ENCODE results near the gene PAK5. TPM values are rescaled to one million over a fixed set of nuclear protein-coding genes. Genes with fewer than 3 reads are reported as not detected.

PAK5 gene
- total and polyA plus RNA-seq, 2 donors (not counting 1 experiment from before 2014, with no cell fraction given): not detected

DNA sequence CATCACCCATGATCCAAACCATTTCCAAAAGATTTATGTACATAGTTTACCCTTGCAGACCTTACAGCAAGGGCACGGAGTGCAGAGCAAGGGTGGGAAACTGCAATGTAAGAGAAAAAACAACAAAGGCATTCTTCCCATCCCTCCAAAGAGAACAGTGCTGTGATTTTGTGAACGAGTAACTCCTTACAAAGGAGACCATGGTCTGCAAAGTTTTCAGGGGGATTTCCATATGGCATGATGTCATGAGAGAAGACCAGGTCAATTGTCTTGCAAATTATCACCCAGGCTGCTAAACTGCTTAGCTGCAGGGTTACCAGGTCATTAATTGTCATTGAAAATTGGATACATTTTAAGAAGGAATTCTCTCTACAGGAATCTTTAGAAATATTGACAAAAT lies 266.2 kb downstream of the PAK5 start:
- Histone ChIP-seq H3K9me3 (ENCODE audit: control insufficient read depth, insufficient read depth, low read depth, low read length) (no peaks in the 10 kb centered on the region), H4K20me1 (ENCODE audit: control insufficient read depth, extremely low read depth, insufficient read depth, low read length) (no peaks in the 10 kb centered on the region), H2AFZ (ENCODE audit: low read length) (no peak overlapping the region), H3K9ac (ENCODE audit: insufficient read depth, low read length) (no peak overlapping the region), H3K27me3 (ENCODE audit: control insufficient read depth, insufficient read depth, low read length) (peaks cover 11% of the 10 kb centered on the region), H3K4me1 (ENCODE audit: control insufficient read depth, extremely low read depth, insufficient read depth, low read length) (no peaks in the 10 kb centered on the region), H3K79me2 (ENCODE audit: control insufficient read depth, insufficient read depth, low read length) (no peaks in the 10 kb centered on the region), H3K4me3 (replicated peaks in 1 of 4; ENCODE audit: control extremely low read depth in 1 of 4, insufficient read depth in 1 of 4, low read depth in 3 of 4, low read length in 4 of 4) (no peak overlapping the region), H3K27ac (ENCODE audit: insufficient read depth, low read length) (no peak overlapping the region), H3K4me2 (ENCODE audit: extremely low read depth, insufficient read depth, low read length) (no peak overlapping the region), H3K36me3 (ENCODE audit: control insufficient read depth, insufficient read depth, low read length) (no peaks in the 10 kb centered on the region)
- TF ChIP-seq EZH2 (IDR thresholded peaks at IDR 0.05; ENCODE audit: low read length, missing control alignments): no peak
- TF ChIP-seq, protein P1, sequence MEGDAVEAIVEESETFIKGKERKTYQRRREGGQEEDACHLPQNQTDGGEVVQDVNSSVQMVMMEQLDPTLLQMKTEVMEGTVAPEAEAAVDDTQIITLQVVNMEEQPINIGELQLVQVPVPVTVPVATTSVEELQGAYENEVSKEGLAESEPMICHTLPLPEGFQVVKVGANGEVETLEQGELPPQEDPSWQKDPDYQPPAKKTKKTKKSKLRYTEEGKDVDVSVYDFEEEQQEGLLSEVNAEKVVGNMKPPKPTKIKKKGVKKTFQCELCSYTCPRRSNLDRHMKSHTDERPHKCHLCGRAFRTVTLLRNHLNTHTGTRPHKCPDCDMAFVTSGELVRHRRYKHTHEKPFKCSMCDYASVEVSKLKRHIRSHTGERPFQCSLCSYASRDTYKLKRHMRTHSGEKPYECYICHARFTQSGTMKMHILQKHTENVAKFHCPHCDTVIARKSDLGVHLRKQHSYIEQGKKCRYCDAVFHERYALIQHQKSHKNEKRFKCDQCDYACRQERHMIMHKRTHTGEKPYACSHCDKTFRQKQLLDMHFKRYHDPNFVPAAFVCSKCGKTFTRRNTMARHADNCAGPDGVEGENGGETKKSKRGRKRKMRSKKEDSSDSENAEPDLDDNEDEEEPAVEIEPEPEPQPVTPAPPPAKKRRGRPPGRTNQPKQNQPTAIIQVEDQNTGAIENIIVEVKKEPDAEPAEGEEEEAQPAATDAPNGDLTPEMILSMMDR (conservative IDR thresholded peaks at IDR 0.05 in 1 of 2, IDR thresholded peaks at IDR 0.05 in 1 of 2; ENCODE audit: low read depth in 1 of 2, low read length in 2 of 2): no peak
- DNase-seq (ENCODE audit: low read depth in 2 of 2): no peak

DNA sequence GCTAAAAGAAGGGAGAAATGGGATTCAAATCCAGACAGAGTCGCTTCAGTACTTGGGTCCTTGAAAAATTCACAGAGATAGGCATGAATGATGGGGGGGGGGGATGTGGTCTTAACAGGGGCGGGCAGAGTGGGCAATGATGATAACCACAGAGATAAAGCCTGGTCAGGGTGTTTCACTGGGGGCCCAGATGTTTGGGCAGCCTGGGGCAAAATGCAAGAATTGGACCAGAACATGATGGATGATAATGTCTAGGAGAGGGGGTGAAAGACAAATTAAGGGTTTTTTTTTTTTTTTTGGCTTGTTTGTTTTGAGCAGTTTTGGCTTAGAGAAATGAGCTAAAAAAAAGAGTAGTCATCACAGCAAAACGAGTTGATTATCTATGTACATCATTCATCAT lies 267.1 kb downstream of the PAK5 start:
- Histone ChIP-seq H3K27ac (ENCODE audit: insufficient read depth, low read length) (no peak overlapping the region), H3K27me3 (ENCODE audit: control insufficient read depth, insufficient read depth, low read length) (peaks cover 13% of the 10 kb centered on the region), H3K4me1 (ENCODE audit: control insufficient read depth, extremely low read depth, insufficient read depth, low read length) (no peaks in the 10 kb centered on the region), H3K9ac (ENCODE audit: insufficient read depth, low read length) (no peak overlapping the region), H3K4me2 (ENCODE audit: extremely low read depth, insufficient read depth, low read length) (no peak overlapping the region), H2AFZ (ENCODE audit: low read length) (no peak overlapping the region), H4K20me1 (ENCODE audit: control insufficient read depth, extremely low read depth, insufficient read depth, low read length) (no peaks in the 10 kb centered on the region), H3K9me3 (ENCODE audit: control insufficient read depth, insufficient read depth, low read depth, low read length) (no peaks in the 10 kb centered on the region), H3K4me3 (replicated peaks in 1 of 4; ENCODE audit: control extremely low read depth in 1 of 4, insufficient read depth in 1 of 4, low read depth in 3 of 4, low read length in 4 of 4) (no peak overlapping the region), H3K79me2 (ENCODE audit: control insufficient read depth, insufficient read depth, low read length) (no peaks in the 10 kb centered on the region), H3K36me3 (ENCODE audit: control insufficient read depth, insufficient read depth, low read length) (no peaks in the 10 kb centered on the region)
- DNase-seq (ENCODE audit: low read depth in 2 of 2): no peak
- no peak for TF ChIP-seq EZH2 (IDR thresholded peaks at IDR 0.05; ENCODE audit: low read length, missing control alignments)
- TF ChIP-seq, protein P1 (conservative IDR thresholded peaks at IDR 0.05 in 1 of 2, IDR thresholded peaks at IDR 0.05 in 1 of 2; ENCODE audit: low read depth in 1 of 2, low read length in 2 of 2): no peak

DNA sequence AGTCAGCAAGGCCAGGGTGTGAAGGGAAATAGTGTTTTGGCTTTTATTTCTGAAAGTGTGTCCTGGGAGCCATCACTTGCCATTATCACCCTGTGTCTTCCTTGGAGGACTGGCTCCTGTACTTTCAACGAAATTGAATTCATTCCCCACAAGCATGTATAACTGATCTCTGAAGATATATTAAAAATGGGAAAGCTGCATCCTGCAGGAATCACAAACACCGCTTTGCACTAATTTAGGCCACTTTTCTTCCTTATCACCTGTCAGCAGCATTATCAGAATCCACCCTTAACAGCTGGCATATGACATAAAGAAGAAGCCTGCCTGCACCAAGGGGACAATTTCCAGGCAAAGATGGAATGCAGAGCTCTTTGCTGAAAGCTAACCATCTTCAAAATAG lies 268.3 kb downstream of the PAK5 start:
- H3K36me3 ChIP-seq (ENCODE audit: control insufficient read depth, insufficient read depth, low read length): no peaks in the 10 kb centered on the region
- H3K27me3 ChIP-seq (ENCODE audit: control insufficient read depth, insufficient read depth, low read length): peaks cover 13% of the 10 kb centered on the region
- no peak for TF ChIP-seq EZH2 (IDR thresholded peaks at IDR 0.05; ENCODE audit: low read length, missing control alignments)
- TF ChIP-seq, protein P1 (conservative IDR thresholded peaks at IDR 0.05 in 1 of 2, IDR thresholded peaks at IDR 0.05 in 1 of 2; ENCODE audit: low read depth in 1 of 2, low read length in 2 of 2): no peak
- no peaks in the 10 kb centered on the region for H4K20me1 ChIP-seq (ENCODE audit: control insufficient read depth, extremely low read depth, insufficient read depth, low read length)
- H3K9me3 ChIP-seq (ENCODE audit: control insufficient read depth, insufficient read depth, low read depth, low read length): no peaks in the 10 kb centered on the region
- H3K27ac ChIP-seq (ENCODE audit: insufficient read depth, low read length): no peak overlapping the region
- H3K4me1 ChIP-seq (ENCODE audit: control insufficient read depth, extremely low read depth, insufficient read depth, low read length): no peaks in the 10 kb centered on the region
- DNase-seq (ENCODE audit: low read depth in 2 of 2): no peak
- H3K9ac ChIP-seq (ENCODE audit: insufficient read depth, low read length): no peak overlapping the region
- H3K79me2 ChIP-seq (ENCODE audit: control insufficient read depth, insufficient read depth, low read length): no peaks in the 10 kb centered on the region
- H2AFZ ChIP-seq (ENCODE audit: low read length): no peak overlapping the region
- H3K4me2 ChIP-seq (ENCODE audit: extremely low read depth, insufficient read depth, low read length): no peak overlapping the region
- H3K4me3 ChIP-seq (replicated peaks in 1 of 4; ENCODE audit: control extremely low read depth in 1 of 4, insufficient read depth in 1 of 4, low read depth in 3 of 4, low read length in 4 of 4): no peak overlapping the region
